GF-D8 (cell line): ENCODE results near the gene CDH4.

Source experiments
- DNase-seq: peaks from one replicate; lab custom pipeline; 2025; lab: John Stamatoyannopoulos, UW

Gene CDH4

GRCh38 chr20:61301711-61302525, 49.9 kb downstream of the CDH4 start:
- DNase-seq = no peak

GRCh38 chr20:61303217-61303616, 51.2 kb downstream of the CDH4 start:
- DNase-seq = no peak

DNA sequence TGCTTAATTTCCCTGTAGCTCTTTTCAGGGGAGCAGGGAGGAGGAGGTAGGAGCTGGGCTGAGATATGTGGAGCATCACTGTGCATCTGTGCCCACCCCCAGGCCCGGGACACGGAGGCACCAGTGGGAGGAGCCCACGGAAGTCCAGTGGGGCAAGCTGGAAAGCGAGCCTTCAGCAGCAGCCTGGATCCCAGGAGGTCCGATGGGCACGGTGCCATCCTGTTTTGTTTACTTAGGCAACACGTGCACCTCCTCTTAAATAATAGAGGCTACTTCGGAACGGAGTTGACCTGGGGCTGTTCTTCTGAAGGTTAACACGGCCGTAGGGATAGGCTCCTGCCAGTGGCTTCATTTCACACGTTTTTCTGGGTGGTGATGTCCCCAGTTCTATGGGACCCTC, 51.6 kb downstream of the CDH4 start:
- no peak for DNase-seq

- DNase-seq = no peak
Observed at GRCh38 chr20:61304750-61305149, 52.7 kb downstream of the CDH4 start.

DNA sequence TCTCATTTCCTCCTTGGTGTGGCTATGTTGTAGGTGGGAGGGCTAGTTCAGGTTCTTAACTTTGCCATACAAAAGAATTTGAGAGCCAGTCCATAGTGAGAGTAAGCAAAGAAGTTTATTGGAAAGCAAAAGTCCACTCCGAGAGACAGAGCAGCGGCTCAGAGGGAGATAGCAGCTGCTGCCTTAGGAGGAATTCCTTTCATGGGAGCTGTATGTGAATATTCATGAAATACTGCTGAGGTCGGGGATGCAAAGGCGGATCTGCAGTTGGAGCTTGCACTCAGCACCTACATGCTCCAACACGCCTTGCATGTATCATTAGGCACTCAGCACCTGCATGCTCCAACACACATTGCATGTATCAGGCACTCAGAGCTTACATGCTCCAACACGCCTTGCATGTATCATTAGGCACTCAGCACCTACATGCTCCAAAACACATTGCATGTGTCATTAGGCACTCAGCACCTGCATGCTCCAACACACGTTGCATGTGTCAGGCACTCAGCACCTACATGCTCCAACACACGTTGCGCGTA, 54.9 kb downstream of the CDH4 start:
- no peak for DNase-seq

GRCh38 chr20:61307686-61308476, 55.8 kb downstream of the CDH4 start:
- no peak for DNase-seq

DNA sequence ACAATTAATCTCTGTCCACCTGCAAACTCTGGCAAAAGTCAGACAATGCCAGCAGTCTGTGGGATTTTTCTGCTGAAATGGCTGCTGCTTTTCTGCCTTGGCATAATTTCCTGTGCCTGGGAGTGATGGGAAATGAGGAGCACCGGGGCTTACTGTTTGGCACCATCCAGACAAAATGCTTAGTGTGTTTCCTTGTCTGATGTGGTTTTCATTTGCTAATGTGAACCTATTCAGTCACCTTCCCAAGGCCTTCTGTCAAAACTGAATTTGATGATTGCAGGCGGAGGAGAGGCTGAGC, 56.4 kb downstream of the CDH4 start:
- DNase-seq = no peak

- DNase-seq = no peak
Observed at GRCh38 chr20:61310954-61311353, 58.9 kb downstream of the CDH4 start.

DNA sequence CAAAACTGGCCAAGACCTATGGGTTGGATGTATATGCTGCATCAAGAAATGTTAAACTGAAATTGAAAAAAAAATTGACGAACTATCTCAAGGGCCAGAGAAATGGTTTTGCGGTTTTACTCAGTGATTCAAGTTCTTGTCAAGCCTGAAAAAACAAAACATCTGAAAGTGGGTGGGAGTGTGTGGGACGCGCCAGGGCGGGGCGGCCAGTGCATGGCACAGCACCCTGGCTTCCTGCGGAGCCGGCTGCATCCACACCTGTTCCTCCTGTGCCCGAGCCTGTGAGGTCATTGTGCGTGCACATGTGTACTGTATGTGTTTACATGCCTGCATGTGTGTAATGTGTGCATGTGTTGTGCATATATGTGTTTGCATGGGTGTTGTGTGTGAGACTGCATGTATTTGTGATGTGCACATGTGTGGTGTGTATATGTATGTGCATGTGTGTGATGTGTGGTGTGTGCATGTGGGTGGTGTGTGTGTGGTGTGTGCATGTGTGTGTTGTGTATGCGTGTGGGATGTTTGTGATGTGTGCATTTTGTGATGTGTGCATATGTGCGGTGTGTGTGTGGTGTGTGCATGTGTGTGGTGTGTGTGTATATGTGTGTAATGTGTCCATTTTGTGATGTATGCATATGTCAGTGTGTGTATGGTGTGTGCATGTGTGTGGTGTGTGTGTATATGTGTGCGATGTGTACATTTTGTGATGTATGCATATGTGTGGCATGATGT, 59.8 kb downstream of the CDH4 start:
- no peak for DNase-seq

DNA sequence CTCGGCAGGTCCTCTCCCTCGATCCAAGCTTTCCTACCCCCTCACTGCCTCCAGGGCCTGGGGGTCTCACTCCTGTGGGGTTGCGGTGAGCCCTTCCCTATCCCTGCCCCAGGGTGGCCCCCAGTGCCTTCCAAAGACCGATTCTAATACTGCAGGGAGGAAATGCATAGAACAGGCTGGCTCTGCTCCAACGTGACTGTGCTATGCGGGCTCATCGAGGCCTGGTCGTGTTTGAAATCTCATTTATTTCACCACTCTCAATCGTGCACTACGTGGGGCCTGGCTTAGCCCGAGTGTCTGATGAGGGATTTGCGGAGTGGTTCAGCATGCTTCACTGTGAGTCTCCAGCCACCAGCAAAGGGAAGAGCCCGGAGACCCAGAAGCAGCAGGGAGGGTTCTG, 60.9 kb downstream of the CDH4 start:
- DNase-seq = no peak

GRCh38 chr20:61313396-61313795, 61.3 kb downstream of the CDH4 start:
- no peak for DNase-seq

GRCh38 chr20:61314326-61315010, 62.4 kb downstream of the CDH4 start:
- DNase-seq = no peak

GRCh38 chr20:61315319-61315718, 63.3 kb downstream of the CDH4 start:
- no peak for DNase-seq

- DNase-seq = no peak
Observed at GRCh38 chr20:61316346-61316745, 64.3 kb downstream of the CDH4 start.

- no peak for DNase-seq
Observed at GRCh38 chr20:61317966-61318530, 66.0 kb downstream of the CDH4 start.

DNA sequence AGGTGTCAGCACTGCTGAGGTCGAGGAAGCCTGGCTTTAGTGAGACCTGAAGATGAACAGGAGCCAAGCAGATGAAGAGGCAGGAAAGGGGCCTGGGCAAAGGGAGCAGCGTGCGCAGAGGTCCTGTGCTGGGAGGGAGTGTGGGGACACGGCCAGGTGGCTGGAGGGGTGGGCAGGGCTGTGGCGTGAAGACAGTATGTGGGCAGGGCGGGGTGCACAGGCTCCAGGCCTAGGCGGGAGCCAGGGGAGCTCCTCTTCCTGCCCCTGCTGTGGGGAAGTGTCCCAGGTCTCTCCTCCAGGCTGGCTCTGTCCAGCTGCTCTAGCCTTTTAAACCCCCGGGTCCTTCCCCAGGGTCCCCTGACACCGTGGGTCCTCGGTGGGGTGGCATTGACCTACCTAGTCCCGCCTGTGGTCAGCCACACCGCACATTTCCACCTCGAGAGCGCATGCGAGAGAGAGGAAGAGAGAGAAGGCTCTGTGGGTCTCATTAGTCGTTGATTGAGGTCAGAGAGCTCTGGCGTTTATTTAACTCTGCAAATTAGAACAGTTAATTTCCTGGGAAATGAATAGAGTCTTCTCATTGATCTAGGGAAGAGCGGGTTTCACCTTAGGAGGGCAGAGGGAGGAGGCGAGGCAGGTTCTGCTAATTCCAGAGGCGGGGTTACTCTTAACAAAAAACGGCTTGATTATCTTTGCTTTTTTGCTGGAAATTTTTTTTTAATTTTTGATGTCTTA, 68.8 kb downstream of the CDH4 start:
- DNase-seq = no peak

DNA sequence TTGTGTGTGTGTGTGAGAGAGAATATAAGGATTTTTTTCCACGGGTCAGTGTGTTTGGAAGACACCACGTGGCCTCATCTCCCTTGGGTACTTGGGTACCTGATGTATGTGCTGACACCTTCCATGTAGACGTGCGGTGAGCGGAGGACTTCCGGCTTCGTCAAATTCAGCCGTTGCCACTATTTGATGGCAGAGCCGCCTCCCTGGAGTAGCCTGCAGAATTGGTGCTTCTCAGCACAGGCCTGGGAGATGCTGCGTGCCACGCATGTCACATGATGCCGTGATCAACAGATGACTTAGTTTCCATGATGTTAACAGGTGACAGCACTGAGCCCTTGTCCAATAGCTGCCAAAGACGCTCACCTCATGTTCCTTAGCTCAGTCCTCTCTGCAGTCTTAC, 69.4 kb downstream of the CDH4 start:
- DNase-seq = no peak

DNA sequence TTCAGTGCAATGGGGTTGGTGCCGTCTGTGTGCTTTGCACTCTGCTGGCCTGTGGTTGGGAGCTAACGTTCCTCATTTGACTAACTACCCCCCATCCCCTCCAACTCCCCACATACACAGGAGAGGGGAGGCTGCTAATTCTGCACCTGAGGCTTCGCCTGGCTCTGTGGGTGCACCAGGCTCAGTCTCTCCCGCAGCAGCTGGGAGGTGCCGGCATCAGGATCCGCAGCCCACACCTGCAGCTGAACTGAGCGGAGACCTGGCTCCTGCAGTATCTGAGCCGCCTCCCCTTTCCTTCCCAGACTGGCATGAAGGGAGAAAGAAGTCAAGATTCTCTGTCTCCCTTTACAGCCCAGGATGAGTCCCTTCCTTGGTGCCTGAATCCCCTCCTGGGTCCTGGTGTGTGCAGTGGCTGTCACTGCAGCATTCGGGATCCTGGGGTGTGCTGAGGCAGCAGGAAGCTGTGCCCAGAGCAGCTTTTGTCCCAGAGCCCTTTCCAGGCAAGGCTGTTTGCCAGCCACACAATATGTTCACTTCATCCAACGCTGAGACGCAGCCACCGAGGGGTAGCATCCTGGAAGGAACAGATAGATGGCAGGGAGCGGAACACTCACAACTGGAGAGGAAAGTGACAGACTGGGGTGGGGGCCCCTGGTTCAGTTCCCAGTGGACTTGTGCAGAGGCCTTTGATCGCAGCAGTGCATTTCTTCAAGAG, 70.2 kb downstream of the CDH4 start:
- DNase-seq = no peak

DNA sequence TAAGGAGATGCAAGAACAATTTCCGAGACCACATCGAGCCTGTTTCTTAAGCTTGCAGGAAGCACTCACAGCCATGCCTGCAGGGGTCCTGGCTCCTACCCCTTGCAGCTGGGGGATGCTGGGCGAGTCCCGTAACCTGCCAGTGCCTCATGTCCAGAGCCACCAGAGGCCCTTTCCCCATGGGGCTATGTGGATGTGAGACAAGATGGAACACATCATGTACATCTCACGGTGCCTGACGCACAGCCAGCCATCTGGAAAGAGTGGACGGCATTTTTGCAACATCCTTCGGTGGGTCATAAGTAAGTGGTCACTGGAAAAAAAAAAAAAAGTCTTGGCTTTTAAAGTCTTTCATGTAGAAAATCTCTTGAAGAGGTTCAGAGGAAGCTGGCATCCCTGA, 72.8 kb downstream of the CDH4 start:
- no peak for DNase-seq

DNA sequence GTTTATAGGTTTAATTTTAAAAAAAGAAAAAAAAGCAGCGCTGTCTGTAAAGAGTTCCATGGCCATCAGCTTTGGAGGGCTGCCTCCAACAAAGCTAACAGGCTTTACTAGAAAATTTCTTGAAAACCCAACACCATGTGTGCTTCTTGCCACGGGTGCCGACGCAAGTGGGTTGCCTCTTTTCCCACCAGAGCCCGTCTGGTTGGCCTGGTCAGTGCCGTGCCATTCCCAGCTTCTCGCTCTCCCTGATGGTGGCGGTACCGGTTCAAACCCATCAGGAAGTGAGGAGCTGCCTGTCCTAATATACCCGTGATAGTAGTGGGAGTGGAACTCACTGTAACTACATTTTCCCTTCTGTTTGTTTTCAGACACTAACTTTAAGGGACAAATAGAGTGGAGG, 73.7 kb downstream of the CDH4 start:
- DNase-seq = no peak
